Neural progenitor cell (in vitro differentiated cells): Measurements from ENCODE around the gene SET. TPM values are rescaled to one million over a fixed set of nuclear protein-coding genes. Genes with fewer than 3 reads are reported as not detected.
A peak's percentile ranks its signal among the peaks of the same experiment; 100 is the strongest.
"Not testable (repeated sequence)": the region's sequence is repeated elsewhere in the genome, so short reads cannot be mapped to it uniquely, and the experiment has no call there.

ENCODE experiments used
- DNase-seq: peaks from one replicate; pipeline ENCODE4 v3.0.0-alpha.2; 2016; ENCODE audit warnings: low spot score
- H2AFZ ChIP-seq: fragments of 200-600 bp; sonication (generic); replicated peaks from 2 replicates; pipeline ENCODE4 v1.6.1; 2016; ENCODE audit warnings: antibody characterized with exemption
- H3F3A ChIP-seq: fragments of 200-600 bp; sonication (generic); 2 replicates; pipeline ENCODE4 v1.6.1; 2016; ENCODE audit warnings: antibody characterized with exemption, low read depth
- H3K27ac ChIP-seq: fragments of 200-600 bp; sonication (generic); 2 replicates; pipeline ENCODE4 v1.5.1; 2016; ENCODE audit warnings: mild to moderate bottlenecking
- H3K27me3 ChIP-seq: fragments of 200-600 bp; sonication (generic); 2 replicates; pipeline ENCODE4 v1.6.1; 2016; ENCODE audit warnings: mild to moderate bottlenecking, moderate library complexity
- H3K36me3 ChIP-seq: fragments of 200-600 bp; sonication (generic); 2 replicates; pipeline ENCODE4 v1.5.1; 2016
- H3K4me1 ChIP-seq: fragments of 200-600 bp; sonication (generic); 2 replicates; pipeline ENCODE4 v1.6.1; 2016; ENCODE audit warnings: mixed run types
- H3K4me2 ChIP-seq: fragments of 200-600 bp; sonication (generic); 2 replicates; pipeline ENCODE4 v1.6.1; 2016
- H3K4me3 ChIP-seq: fragments of 200-600 bp; sonication (generic); 2 replicates; pipeline ENCODE4 v1.5.1; 2016
- H3K79me2 ChIP-seq: fragments of 200-600 bp; sonication (generic); 2 replicates; pipeline ENCODE4 v1.6.1; 2016; ENCODE audit warnings: low read depth
- H3K9ac ChIP-seq: fragments of 200-600 bp; sonication (generic); 2 replicates; pipeline ENCODE4 v1.6.1; 2016
- H3K9me3 ChIP-seq: fragments of 200-600 bp; sonication (generic); 2 replicates; pipeline ENCODE4 v1.5.1; 2016; ENCODE audit warnings: low read depth
- H4K20me1 ChIP-seq: fragments of 200-600 bp; sonication (generic); 2 replicates; pipeline ENCODE4 v1.6.1; 2016; ENCODE audit warnings: low read depth
- H3K27ac Mint-ChIP-seq: 3 replicates; pipeline ENCODE4 v1.8.0; 2021; ENCODE audit warnings: mixed read lengths
- H3K27me3 Mint-ChIP-seq: 2 replicates; pipeline ENCODE4 v1.8.0; 2022; ENCODE audit warnings: low read depth, mild to moderate bottlenecking, inconsistent platforms, moderate library complexity, mixed read lengths; ENCODE audit not compliant: insufficient read depth
- H3K36me3 Mint-ChIP-seq: 3 replicates; pipeline ENCODE4 v1.8.0; 2021; ENCODE audit warnings: mixed read lengths
- H3K4me1 Mint-ChIP-seq: 3 replicates; pipeline ENCODE4 v1.8.0; 2021; ENCODE audit warnings: mixed read lengths
- H3K4me3 Mint-ChIP-seq: 3 replicates; pipeline ENCODE4 v1.8.0; 2021; ENCODE audit warnings: mild to moderate bottlenecking, moderate library complexity, mixed read lengths
- H3K9me3 Mint-ChIP-seq: 3 replicates; pipeline ENCODE4 v1.8.0; 2020; ENCODE audit warnings: mixed read lengths
- EZH2 ChIP-seq: fragments of 200-600 bp; sonication (generic); IDR thresholded peaks from 2 replicates; pipeline ENCODE4 v1.6.1; 2017; ENCODE audit warnings: antibody characterized with exemption, mild to moderate bottlenecking, moderate library complexity
- EZH2phosphoT487 ChIP-seq: fragments of 200-600 bp; sonication (generic); IDR thresholded peaks from 2 replicates; pipeline ENCODE4 v1.6.1; 2017; ENCODE audit warnings: antibody characterized with exemption
- total RNA-seq: library from RNA; depleted of rRNA; stranded (reverse); fragments of >200 nt; gene quantifications from 2 replicates; pipeline ENCODE4 v1.2.3, GENCODE V29; 2015; ENCODE audit warnings: low replicate concordance
- TF ChIP-seq, protein P1 (sequence below): fragments of 200-600 bp; sonication (generic); IDR thresholded peaks from 2 replicates; pipeline ENCODE4 v1.5.1; 2017; ENCODE audit warnings: antibody characterized with exemption, mild to moderate bottlenecking

The SET gene
- total RNA-seq, 1 donor from 2014 or later, result 1,683 TPM

- Histone ChIP-seq H3K9me3 (no peaks in the 10 kb centered on the region), H2AFZ (no peak overlapping the region), H3K27me3 (no peaks in the 10 kb centered on the region), H3K27ac (no peak overlapping the region), H3F3A (peaks cover 9% of the 10 kb centered on the region), H3K9ac (no peak overlapping the region), H3K4me2 (no peak overlapping the region), H3K36me3 (no peaks in the 10 kb centered on the region), H3K79me2 (peaks cover 64% of the 10 kb centered on the region), H4K20me1 (peaks cover 53% of the 10 kb centered on the region), H3K4me1 (no peaks in the 10 kb centered on the region), H3K4me3 (no peak overlapping the region)
- no peaks in the 10 kb centered on the region for H3K9me3 Mint-ChIP-seq
- peak overlapping the region; percentile 37 for H3K27ac Mint-ChIP-seq
- DNase-seq, result no peak
- TF ChIP-seq EZH2 (no peak), EZH2phosphoT487 (no peak)
- TF ChIP-seq, protein P1, sequence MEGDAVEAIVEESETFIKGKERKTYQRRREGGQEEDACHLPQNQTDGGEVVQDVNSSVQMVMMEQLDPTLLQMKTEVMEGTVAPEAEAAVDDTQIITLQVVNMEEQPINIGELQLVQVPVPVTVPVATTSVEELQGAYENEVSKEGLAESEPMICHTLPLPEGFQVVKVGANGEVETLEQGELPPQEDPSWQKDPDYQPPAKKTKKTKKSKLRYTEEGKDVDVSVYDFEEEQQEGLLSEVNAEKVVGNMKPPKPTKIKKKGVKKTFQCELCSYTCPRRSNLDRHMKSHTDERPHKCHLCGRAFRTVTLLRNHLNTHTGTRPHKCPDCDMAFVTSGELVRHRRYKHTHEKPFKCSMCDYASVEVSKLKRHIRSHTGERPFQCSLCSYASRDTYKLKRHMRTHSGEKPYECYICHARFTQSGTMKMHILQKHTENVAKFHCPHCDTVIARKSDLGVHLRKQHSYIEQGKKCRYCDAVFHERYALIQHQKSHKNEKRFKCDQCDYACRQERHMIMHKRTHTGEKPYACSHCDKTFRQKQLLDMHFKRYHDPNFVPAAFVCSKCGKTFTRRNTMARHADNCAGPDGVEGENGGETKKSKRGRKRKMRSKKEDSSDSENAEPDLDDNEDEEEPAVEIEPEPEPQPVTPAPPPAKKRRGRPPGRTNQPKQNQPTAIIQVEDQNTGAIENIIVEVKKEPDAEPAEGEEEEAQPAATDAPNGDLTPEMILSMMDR, result no peak
- H3K36me3 Mint-ChIP-seq, result peaks cover 23% of the 10 kb centered on the region
- H3K4me3 Mint-ChIP-seq, result no peak overlapping the region
- peaks cover 20% of the 10 kb centered on the region for H3K4me1 Mint-ChIP-seq
- peaks cover 2% of the 10 kb centered on the region for H3K27me3 Mint-ChIP-seq
These were observed 45.3 kb upstream of the SET start for GRCh38 chr9:128643519-128644300.

DNA sequence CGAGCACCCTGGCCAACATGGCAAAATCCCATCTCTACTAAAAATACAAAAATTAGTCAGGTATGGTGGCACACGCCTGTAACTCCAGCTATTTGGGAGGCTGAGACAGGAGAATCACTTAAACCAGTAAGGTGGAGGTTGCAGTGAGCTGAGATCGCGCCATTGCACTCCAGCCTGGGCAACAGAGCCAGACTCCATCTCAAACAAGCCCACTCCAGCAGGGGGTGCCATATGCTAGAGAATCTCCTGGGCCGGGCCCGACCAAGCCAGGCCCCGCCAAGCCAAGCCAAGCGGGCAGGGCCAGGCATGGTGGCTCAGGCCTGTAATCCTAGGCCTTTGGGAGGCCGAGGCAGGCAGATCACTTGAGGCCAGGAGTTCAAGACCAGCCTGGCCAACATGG, 40.8 kb upstream of the SET start:
- H3K4me3 Mint-ChIP-seq, H3K4me2 ChIP-seq, H3K27ac ChIP-seq, H2AFZ ChIP-seq, H3F3A ChIP-seq, H3K9me3 Mint-ChIP-seq, H3K9me3 ChIP-seq, H3K27ac Mint-ChIP-seq, H3K4me1 ChIP-seq, H3K27me3 Mint-ChIP-seq, H3K36me3 ChIP-seq, H3K27me3 ChIP-seq, H3K9ac ChIP-seq, H3K4me3 ChIP-seq: not testable (repeated sequence)
- Mint-ChIP-seq H3K36me3 (peaks cover 16% of the 10 kb centered on the region), H3K4me1 (peaks cover 21% of the 10 kb centered on the region)
- TF ChIP-seq, protein P1, result peak; percentile 42
- Histone ChIP-seq H3K79me2 (peaks cover 69% of the 10 kb centered on the region), H4K20me1 (peaks cover 46% of the 10 kb centered on the region)
- peak; percentile 42 for DNase-seq

DNA sequence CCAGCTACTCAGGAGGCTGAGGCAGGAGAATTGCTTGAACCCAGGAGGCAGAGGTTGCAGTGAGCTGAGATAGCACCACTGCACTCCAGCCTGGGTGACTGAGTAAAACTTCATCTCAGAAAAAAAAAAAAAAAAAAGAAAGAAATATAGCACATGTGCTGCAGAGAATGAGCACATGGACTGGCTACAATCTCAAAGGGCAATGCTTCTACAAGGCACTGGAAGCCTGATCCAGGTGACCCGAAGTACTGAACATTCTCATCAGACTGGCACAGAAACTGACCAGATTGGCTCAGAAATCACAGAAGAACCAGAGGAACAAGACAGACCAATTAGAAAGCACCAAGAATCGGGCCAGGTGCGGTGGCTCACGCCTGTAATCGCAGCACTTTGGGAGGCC, 37.2 kb upstream of the SET start:
- no peaks in the 10 kb centered on the region for H3K4me1 ChIP-seq
- DNase-seq, result no peak
- no peaks in the 10 kb centered on the region for H3K27me3 ChIP-seq
- TF ChIP-seq, protein P1, result no peak
- no peak for TF ChIP-seq EZH2phosphoT487
- no peak for TF ChIP-seq EZH2
- no peak overlapping the region for H3K4me2 ChIP-seq
- H2AFZ ChIP-seq, result no peak overlapping the region
- H3K36me3 ChIP-seq, result no peaks in the 10 kb centered on the region
- H4K20me1 ChIP-seq, result peaks cover 12% of the 10 kb centered on the region
- Mint-ChIP-seq H3K27ac (no peak overlapping the region), H3K4me3 (no peak overlapping the region), H3K4me1 (peaks cover 14% of the 10 kb centered on the region), H3K36me3 (peaks cover 17% of the 10 kb centered on the region), H3K27me3 (peaks cover 4% of the 10 kb centered on the region), H3K9me3 (no peaks in the 10 kb centered on the region)
- no peak overlapping the region for H3K27ac ChIP-seq
- no peaks in the 10 kb centered on the region for H3K9me3 ChIP-seq
- peaks cover 69% of the 10 kb centered on the region for H3K79me2 ChIP-seq
- H3K4me3 ChIP-seq, result no peak overlapping the region
- peaks cover 5% of the 10 kb centered on the region for H3F3A ChIP-seq
- H3K9ac ChIP-seq, result no peak overlapping the region
